ENCODE results near the gene ZNF681.
"Not testable (repeated sequence)": the region's sequence is repeated elsewhere in the genome, so short reads cannot be mapped to it uniquely, and the experiment has no call there.

The ZNF681 gene

DNA sequence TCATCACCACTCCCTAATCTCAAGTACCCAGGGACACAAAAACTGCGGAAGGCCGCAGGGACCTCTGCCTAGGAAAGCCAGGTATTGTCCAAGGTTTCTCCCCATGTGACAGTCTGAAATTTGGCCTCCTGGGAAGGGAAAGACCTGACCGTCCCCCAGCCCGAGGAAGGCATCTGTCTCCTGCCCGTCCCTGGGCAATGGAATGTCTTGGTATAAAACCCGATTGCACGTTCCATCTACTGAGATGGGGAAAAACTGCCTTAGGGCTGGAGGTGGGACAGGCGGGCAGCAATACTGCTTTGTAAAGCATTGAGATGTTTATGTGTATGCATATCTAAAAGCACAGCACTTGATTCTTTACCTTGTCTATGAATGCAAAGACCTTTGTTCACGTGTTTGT lies 65.8 kb downstream of the ZNF681 start:
- not testable (repeated sequence) for DNase-seq (ENCODE audit: low spot score)

All from Ammon's horn (tissue), 1 donor.